ENCODE measurements around the gene UBL5.

The UBL5 gene

DNA sequence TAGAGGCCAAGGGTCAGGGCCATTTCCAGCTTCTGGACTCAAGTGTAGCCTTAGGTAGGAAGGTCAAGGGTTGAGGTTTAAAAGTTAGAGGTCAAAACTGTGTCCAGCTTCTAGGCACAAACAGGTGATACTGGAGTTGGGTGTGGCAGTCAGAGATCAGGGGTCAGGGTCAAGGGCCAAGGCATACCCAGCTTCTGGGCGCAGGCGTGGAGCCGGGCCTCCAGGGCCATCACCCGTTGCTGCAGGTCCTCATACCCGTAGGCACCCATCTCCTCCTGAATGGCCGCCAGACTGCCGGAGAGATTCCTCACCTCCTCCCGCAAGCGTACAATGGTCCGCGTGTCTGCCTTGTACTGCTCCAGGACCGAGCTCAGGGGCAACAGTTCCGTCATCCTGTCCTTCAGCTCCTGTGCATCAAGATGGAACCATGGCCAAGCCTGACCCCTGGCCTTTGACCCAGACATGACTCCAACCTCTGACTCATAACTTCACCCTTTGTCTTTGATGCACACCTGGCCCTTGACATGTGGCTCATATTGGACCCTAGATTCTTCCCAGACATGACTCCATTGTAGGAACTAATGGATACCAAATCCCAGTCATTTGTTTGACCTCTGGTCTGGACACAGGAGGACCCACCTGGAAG, 29.5 kb downstream of the UBL5 start:
- no peak for DNase-seq

DNA sequence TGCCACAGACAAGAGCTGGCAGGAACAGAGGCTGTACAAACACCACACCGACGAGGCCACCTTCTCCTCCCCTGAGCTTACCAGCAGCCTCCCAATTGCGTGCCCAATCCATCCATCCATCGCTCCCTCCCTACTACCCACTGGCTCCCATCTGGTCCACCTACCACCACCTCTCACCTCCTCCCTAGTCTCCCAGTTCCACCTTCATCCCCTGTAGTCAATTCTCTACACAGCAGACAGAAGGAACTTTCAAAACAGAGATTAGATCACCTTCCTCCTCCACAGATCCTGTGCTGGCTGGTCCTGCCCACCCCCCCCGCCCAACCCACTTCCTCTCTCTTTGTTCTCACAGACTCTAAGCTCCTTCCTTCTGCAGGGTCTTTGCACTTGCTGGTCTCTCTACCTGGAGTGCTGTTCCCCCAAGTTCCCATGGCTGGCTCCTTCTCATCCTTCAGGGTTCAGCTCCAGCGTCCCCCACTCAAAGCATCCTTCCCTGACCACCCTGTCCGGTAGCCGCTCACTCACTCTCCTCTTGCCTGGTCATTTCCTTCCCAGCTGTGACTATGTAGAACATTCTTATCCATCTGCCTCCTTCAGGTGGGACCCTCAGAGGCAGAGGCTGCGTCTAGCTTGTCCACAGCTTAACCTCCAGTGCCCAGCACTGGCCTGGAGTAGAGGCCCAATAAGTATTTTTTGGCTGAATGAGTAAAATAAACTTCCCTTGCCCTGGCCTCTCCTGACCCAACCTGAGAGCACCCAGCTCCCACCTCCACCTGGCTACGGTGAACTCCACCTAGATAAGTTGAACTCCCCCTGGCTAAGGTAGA, 30.4 kb downstream of the UBL5 start:
- no peak for DNase-seq

DNA sequence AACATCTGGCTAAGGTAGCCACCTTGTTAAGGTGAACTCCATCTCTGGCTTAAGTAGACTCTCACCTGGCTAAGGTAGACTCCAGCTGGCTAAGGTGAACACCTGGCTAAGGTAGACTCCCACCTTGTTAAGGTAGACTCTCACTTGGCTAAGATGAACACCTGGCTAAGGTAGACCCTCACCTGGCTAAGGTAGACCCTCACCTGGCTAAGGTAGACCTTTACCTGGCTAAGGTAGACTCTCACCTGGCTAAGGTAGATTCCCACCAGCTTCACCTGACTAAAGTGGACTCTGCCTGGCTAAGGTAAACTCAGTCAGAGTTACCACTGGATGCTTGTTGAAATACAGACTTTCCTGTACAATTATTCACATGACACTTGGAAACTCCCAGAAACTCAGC, 31.0 kb downstream of the UBL5 start:
- DNase-seq: no peak

DNA sequence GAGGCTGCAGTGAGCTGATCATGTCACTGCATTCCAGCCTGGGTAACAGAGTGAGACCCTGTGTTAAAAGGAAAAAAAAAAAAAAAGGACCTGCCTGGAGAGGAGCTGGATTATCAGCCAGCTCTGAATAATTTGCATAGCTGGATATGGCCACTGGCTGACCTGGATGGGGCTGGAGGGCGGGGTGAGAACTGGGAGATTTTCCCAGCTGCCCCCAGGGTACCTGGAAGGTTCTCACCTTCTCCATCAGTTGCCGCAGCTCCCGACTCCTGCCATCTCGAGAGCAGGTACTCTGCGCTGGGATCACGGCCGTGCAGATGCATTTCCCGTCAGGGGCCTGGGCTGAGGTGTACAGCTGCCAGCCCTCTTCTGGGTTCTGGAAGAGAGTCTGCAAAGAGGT, 32.7 kb downstream of the UBL5 start:
- no peak for DNase-seq

DNA sequence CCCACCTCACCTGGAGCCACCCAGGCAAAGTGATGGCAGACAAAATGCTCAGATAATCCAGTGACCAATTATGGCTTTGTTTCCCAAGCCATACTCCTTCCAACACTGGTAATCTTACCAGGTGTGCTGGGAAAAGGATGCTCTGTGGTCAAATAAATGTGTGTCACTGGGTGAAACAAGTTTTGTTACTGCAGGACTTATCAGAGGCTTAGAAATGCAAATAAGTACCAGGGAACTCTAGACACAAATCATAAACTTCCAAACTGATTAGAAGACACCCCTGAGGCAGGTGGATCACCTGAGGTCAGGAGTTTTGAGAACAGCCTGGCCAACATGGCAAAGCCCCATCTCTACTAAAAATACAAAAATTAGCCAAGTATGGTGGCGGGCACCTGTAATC, 33.8 kb downstream of the UBL5 start:
- no peak for DNase-seq

DNA sequence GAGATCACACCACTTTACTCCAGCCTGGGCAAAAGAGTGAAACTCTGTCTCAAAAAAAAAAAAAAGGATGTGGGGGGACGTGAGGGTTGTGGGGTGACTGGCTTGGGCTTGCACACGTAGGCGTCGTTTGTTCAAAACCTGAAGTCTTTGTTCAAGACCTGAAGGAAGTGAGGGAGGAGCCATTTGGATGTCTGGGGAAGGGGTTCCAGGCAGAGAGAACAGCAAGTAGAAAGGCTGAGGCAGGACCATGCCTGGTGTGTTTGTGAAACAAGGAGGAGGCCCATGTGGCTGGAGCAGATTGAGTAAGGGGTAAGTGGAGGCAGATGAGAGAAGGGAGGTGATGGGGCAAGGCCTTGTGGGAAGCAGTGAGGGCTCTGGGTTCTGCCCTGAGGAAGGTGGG, 35.2 kb downstream of the UBL5 start:
- DNase-seq: no peak

DNA sequence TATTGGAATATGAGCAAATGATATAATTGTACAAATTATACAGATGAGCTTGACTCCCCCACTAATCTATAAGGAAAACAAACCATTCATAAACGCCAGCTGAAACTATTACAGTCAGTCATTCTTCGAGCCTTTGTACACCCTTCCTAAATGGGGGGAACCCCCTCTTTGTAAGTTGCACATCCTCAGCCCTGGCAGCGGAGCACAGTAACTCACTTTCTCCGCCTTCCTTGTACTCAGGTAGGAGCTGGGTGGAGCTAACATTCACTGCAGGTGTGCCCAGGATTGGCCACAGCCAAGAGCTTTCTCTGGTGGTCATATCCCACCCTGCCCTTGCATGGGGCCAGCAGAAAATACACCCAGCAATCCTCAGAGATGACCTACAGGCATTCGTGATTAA, 36.0 kb downstream of the UBL5 start:
- DNase-seq: no peak

DNA sequence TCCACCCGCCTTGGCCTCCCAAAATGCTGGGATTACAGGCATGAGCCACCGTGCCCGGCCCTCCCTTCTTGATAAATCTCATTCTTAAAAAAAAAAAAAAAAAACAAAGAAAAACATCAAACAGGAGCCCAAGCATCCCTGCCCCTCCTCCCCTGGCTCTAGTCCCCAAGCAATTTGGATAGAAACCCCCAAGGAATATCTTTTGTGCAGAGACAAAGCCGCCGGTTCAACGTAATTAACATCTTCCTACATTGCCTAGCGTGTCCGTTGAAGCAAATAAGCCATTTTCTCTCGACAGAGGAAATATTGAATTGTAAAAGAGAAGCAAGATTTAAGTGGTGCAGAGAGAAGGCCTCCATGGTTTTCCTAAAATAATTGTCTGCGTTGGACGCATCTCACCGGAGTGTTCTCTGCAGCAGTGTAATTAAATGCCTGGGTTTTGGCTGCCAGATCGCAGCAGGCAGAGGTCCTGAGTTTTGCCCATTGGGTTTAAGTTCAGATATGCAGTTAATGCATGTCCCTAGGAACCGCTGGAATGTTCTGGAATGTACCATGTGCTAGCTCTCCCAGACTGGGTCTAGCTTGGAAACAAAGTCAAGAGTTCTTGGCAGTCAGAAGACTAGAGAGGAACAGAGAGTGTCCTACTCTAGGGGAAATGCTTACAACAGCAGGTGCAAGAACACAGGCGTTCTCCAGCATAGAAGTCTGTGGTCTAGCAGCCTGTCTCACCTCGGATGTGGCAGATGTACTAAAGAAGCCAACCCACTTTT, 38.2 kb downstream of the UBL5 start:
- no peak for DNase-seq

DNA sequence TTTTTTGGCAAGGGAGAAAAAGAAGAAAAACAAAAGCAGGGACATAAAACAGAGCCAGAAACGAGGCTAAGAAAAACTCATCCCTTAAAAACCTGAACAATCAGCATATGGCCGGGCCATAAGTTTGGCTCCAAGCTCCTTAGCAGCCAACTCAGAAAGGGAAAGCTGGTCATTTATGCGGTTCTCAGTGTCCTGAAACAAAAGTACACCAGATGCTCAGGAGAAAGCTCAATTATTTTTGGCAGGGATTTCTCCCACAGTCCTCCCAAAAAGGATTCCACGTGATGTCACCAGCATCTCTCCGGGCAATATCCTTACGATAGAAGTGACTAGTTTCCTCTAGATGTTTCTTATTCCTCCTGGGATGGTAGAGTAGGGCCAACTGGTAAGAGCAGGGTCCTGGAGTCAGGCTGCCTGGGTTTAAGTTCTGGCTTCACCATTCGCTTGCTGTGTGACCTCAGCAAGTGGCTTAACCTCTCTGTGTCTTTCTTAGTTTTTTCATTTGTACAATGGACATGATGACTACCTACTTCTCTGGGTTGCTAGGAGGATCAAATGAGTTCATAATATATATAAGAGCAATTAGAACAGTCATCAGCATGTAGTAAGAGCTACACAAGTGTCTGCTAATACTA, 41.4 kb downstream of the UBL5 start:
- no peak for DNase-seq

DNA sequence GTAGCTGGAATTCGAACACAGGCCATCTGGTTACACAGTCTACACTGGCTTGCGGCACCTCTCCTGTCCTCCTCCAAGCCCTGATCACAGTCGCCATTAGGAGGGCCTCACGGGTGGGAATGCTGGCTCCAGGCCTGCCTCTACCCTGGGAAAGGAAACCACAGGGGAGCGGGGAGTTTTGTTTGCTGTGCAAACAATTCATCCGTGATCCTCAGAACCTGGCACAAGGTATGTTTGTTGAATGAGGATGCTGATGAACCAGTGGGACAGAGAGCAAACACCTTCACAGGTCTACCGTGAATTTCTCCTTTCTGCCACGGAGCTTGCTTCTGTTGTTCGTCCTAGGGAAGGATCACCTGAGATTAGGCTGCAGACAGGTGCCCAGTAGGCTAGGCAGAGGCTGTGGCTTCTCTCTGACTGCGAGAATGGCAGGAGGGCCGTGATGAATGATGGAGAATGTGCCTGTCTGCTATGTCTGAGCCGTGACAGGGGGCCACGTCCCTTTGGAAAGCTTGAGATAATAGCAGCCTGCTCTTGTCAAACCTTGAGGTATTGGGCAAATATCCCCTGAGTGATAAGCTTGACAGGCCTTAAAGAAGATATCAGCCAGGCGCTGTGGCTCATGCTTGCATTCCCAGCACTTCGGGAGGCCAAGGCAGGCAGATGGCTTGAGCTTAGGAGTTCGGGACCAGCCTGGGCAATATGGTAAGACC, 44.1 kb downstream of the UBL5 start:
- no peak for DNase-seq

DNA sequence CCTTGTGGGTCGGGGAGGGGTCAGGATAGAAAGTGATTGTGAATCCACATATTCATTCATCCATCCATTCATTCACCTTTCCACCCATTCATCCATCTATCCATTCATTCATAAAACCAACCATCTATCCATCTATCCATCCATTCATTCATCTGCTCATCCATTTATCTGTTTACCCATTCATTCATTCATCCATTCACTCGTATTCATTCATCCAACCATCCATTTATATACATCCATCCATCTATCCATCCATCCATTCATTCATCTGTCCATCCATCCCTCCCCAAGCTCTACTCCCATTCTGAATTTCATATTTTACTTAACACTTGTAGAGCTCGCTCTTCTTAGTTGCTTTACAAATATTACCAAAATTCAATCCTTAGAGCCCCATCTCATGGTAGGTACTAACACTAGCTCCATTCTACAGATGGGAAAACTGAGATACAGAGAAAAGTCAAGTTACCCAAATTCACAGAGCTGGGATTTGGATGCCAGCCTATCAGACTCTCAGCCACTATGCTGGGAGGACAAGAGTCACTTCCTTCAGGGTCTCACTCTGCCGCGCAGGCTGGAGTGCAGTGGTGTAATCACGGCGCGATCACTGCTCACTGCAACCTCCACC, 45.0 kb downstream of the UBL5 start:
- DNase-seq: no peak

DNA sequence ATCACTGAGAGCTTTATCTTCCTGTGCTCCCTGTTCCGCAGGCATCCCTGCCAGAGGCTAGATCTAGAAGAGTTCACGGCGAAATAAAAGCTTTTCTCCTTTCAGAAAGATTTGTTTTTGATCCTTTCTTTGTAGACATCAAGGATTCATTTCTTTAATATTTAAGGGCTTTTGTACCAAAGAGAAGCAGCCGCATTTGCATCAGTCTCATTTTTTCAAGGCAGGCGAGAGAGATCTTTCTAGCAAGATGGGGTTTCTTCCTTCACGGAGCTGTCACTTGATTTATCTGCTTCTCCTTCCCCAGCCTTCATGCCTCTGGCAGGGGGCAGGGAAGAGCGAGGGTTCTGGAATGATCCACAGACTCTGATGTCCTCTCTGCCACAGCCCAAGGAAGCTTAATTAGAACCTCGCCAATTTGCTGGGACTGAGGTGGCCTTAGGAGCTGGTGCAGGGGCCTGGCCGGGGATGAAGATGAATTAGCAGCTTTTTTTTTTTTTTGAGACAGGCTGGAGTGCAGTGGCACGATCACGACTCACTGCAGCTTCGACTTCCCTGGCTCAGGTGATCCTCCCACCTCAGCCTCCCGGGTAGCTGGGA, 47.4 kb downstream of the UBL5 start:
- DNase-seq: no peak

DNA sequence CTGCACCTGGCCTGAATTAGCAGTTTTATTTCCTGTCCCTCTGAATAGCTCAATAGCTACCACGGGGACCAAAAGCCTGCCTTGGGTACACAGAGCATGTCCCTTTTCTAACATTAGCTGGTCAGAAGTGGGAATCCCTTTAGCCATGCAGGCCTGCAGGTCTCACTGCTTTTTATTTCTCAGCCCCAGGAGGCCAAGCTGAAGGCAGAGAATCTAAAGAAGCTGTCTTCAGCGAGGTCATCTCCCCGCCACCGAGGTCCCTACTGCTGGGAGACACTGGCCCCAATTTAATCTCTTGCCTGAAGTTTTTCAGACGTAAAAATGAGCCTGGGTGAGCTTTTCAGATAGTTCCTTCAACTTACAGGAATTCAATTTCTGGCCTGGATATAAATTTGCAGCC, 48.1 kb downstream of the UBL5 start:
- no peak for DNase-seq

DNA sequence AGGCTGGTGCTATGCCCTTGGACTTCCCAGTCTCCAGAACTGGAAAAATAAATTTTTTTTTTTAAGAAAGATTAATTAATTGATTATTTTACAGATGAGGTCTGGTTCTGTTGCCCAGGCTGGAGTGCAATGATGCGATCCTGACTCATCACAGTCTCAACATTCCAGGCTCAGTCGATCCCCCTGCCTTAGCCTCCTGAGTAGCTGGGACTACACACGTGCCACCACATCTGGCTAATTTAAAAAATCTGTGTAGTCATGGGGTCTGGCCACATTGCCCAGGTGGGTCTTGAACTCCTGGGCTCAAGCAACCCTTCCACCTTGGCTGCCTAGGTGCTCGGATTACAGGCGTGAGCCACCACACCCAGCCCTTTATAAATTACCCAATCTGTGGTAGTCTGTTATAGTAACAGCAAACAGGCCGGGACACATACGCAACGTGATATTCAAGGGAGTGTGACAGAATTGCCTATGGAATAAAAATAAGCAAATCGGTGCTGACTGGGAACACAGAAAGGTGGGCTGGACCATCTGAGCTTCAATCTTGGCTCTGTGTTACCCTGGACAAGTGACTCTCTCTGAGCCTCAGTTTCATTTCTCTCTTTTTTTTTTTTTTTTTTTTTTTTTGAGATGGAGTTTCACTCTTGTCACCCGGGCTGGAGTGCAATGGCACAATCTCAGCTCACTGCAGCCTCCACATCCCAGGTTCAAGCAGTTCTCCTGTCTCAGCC, 50.2 kb downstream of the UBL5 start:
- no peak for DNase-seq

DNA sequence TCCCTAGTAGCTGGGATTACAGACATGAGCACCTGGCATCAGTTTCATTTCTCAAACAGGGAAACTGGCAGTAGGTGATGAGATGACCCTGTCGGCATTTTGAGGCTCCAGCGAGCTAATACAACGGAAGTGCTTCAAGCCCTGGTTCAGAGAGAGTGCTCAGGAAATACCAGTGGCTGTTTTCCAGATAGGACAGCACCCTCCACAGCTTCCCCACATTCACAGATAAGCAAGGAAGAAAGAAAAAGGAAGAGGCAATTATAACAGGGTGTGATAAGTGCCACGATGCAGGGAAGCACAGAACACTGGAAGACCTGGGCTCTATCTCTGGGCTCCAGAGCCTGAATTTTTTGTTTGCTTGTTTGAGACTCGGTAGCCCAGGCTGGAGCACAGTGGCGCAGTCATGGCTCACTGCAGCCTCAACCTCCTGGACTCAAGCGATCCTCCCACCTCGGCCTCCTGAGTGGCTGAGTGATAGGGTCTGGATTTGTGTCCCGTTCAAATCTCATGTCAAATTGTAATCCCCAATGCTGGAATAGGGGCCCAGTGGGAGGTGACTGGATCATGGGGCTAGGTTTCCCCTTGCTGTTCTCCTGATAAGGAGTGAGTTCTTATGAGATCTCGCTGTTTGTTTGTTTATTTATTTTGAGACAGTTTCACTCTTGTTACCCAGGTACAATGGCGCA, 50.9 kb downstream of the UBL5 start:
- no peak for DNase-seq
